K562 (cell line): ENCODE data around the gene ICA1. TPM values are rescaled to one million over a fixed set of nuclear protein-coding genes. Genes with fewer than 3 reads are reported as not detected.

Experiments used
- CBX3 ChIP-seq, 2 experiments: IDR thresholded peaks; 1 replicate in 1 of 2; 2 replicates in 1 of 2; pipeline ENCODE4 v1.6.1; 2012; ENCODE audit warnings: inconsistent platforms in 2 of 2, low read length in 2 of 2, borderline replicate concordance in 1 of 2, control low read depth in 1 of 2
- E2F8 ChIP-seq: fragments of 450-650 bp; IDR thresholded peaks from 2 replicates; pipeline ENCODE4 v1.7.1; 2018; ENCODE audit warnings: mild to moderate bottlenecking, low read depth; ENCODE audit not compliant: partially characterized antibody
- EP300 ChIP-seq: IDR thresholded peaks from 2 replicates; pipeline ENCODE4 v1.6.1; 2012; ENCODE audit warnings: low read length, improper control_type of control experiment
- ETV1 ChIP-seq: fragments of 450-650 bp; conservative IDR thresholded peaks from 2 replicates; pipeline ENCODE4 v1.6.1; 2016; ENCODE audit warnings: missing genetic modification characterization, control low read depth, low read depth, missing compliant biosample characterization
- FOXJ2 ChIP-seq: fragments of 200-800 bp; sonication (Bioruptor generic); IDR thresholded peaks from 2 replicates; pipeline ENCODE4 v1.6.1; 2016; ENCODE audit warnings: missing genetic modification characterization, missing compliant biosample characterization
- GTF2E2 ChIP-seq: fragments of 200-800 bp; sonication (Bioruptor generic); IDR thresholded peaks from 2 replicates; pipeline ENCODE4 v1.6.1; 2016; ENCODE audit warnings: missing genetic modification characterization, missing compliant biosample characterization
- GTF2F1 ChIP-seq: IDR thresholded peaks from 2 replicates; pipeline ENCODE4 v1.6.1; 2011; ENCODE audit warnings: low read depth, low read length, improper control_type of control experiment
- NR2C2 ChIP-seq, 2 experiments: fragments of 200-800 bp in 1 of 2; sonication (Bioruptor generic) in 1 of 2; sonication (generic) in 1 of 2; formaldehyde crosslinking in 1 of 2; IDR thresholded peaks; 2 replicates each; pipeline versions ENCODE4 v1.6.1 to v1.8.0; 2016 to 2022; ENCODE audit warnings: mild to moderate bottlenecking in 1 of 2, missing compliant biosample characterization in 1 of 2, missing genetic modification characterization in 1 of 2, missing genetic modification reagents in 1 of 2
- PTBP1 ChIP-seq: fragments of 200-400 bp; formaldehyde crosslinking; IDR thresholded peaks from 2 replicates; pipeline ENCODE4 v1.6.1; 2017; ENCODE audit warnings: low read depth, low read length
- RFX5 ChIP-seq: IDR thresholded peaks from 2 replicates; pipeline ENCODE4 v1.6.1; 2011; ENCODE audit warnings: low read depth, mild to moderate bottlenecking, improper control_type of control experiment, low read length
- RFX7 ChIP-seq: fragments of 250-450 bp; sonication (Bioruptor Pico); IDR thresholded peaks from 2 replicates; pipeline ENCODE4 v1.5.1; 2021; ENCODE audit warnings: mild to moderate bottlenecking
- SMARCA5 ChIP-seq: fragments of 450-650 bp; IDR thresholded peaks from 2 replicates; pipeline ENCODE4 v1.6.1; 2016
- SMARCE1 ChIP-seq: fragments of 450-650 bp; IDR thresholded peaks from 2 replicates; pipeline ENCODE4 v1.7.1; 2016; ENCODE audit warnings: mild to moderate bottlenecking
- SPI1 ChIP-seq: IDR thresholded peaks from 2 replicates; pipeline ENCODE4 v1.6.1; 2011; ENCODE audit warnings: low read depth, low read length, control low read depth, borderline replicate concordance
- TCF3 ChIP-seq: sonication (generic); formaldehyde crosslinking; IDR thresholded peaks from 2 replicates; pipeline ENCODE4 v1.4.0; 2020; ENCODE audit warnings: mild to moderate bottlenecking, missing genetic modification reagents
- U2AF2 ChIP-seq: fragments of 200-400 bp; formaldehyde crosslinking; optimal IDR thresholded peaks from 2 replicates; pipeline ENCODE3; 2017; ENCODE audit warnings: low read depth, mild to moderate bottlenecking, low read length
- ZNF277 ChIP-seq: fragments of 250-450 bp; sonication (Bioruptor Pico); IDR thresholded peaks from 2 replicates; pipeline ENCODE4 v1.8.0; 2022; ENCODE audit warnings: inconsistent platforms, mild to moderate bottlenecking, moderate library complexity, borderline replicate concordance
- ZNF586 ChIP-seq: fragments of 450-650 bp; formaldehyde crosslinking; conservative IDR thresholded peaks from 2 replicates; pipeline ENCODE4 v1.4.0; 2020; ENCODE audit warnings: mild to moderate bottlenecking, moderate library complexity
- polyA plus RNA-seq, 8 experiments: library from polyadenylated mRNA; depleted of rRNA in 4 of 8; stranded (reverse) in 5 of 8; unstranded in 3 of 8; fragments of >200 nt; fragmentation: Nextera tagmentation in 2 of 8; fragmentation: Illumina TruSeq in 1 of 8; extraction: Ambion mirVana in 2 of 8; extraction: Trizol in 1 of 8; gene quantifications; 2 replicates each; pipeline versions ENCODE4 v1.2.1 to v1.2.3, GENCODE V29; 2011 to 2014; ENCODE audit warnings: inconsistent platforms in 1 of 8, missing spikeins in 1 of 8
- total RNA-seq, 7 experiments: library from RNA; depleted of rRNA in 6 of 7; stranded (reverse); fragments of >200 nt in 6 of 7; fragmentation: Illumina TruSeq in 2 of 7; extraction: Trizol in 2 of 7; gene quantifications; 2 replicates each; pipeline versions ENCODE4 v1.2.1 to v1.2.3, GENCODE V29; 2011 to 2021; ENCODE audit warnings: low replicate concordance in 1 of 7
- TF ChIP-seq, protein P1 (sequence below): fragments of 200-800 bp; sonication (Bioruptor generic); IDR thresholded peaks from 2 replicates; pipeline ENCODE4 v1.6.1; 2017; ENCODE audit warnings: missing genetic modification characterization, missing compliant biosample characterization
- TF ChIP-seq, protein P2 (sequence below): fragments of 250-450 bp; sonication (Bioruptor Pico); IDR thresholded peaks from 2 replicates; pipeline ENCODE4 v1.8.0; 2022; ENCODE audit warnings: moderate library complexity, mild to moderate bottlenecking, inconsistent platforms

Gene ICA1
- total and polyA plus RNA-seq, 9 of the 15 experiments (the other 6 are each of a cell fraction or from before 2014, with no cell fraction given), result 7.1 to 22.3 (median 16.4) TPM

GRCh38 chr7:8177109-8177933 is 84.6 kb downstream of the ICA1 start (continued):
- TF ChIP-seq ZNF586 (CRISPR knock-in tag) (no peak), FOXJ2 (tag) (peak; percentile 37; the same call in 1 of the 2 replicates), U2AF2 (no peak), SPI1 (peak; percentile 98), RFX5 (no peak), NR2C2 (CRISPR knock-in tag; IDR thresholded peaks at IDR 0.05) (no peak), NR2C2 (tag; IDR thresholded peaks at IDR 0.05) (peak; percentile 85), CBX3 (IDR thresholded peaks at IDR 0.05; ENCODE audit: borderline replicate concordance in 1 of 2, low read length in 2 of 2) (no peak), ZNF277 (no peak), ETV1 (peak; percentile 27; the same call in 1 of the 2 replicates), RFX7 (CRISPR knock-in tag) (no peak), GTF2E2 (tag) (peak; percentile 52; the same call in 1 of the 2 replicates), TCF3 (CRISPR knock-in tag) (peak; percentile 55), SMARCA5 (no peak), E2F8 (peak; percentile 37), SMARCE1 (peak; percentile 55; the same call in 1 of the 2 replicates), GTF2F1 (no peak), PTBP1 (no peak), EP300 (peak; percentile 49)
- TF ChIP-seq, protein P1, sequence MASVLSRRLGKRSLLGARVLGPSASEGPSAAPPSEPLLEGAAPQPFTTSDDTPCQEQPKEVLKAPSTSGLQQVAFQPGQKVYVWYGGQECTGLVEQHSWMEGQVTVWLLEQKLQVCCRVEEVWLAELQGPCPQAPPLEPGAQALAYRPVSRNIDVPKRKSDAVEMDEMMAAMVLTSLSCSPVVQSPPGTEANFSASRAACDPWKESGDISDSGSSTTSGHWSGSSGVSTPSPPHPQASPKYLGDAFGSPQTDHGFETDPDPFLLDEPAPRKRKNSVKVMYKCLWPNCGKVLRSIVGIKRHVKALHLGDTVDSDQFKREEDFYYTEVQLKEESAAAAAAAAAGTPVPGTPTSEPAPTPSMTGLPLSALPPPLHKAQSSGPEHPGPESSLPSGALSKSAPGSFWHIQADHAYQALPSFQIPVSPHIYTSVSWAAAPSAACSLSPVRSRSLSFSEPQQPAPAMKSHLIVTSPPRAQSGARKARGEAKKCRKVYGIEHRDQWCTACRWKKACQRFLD (CRISPR knock-in tag), result peak; percentile 43; the same call in 1 of the 2 replicates
- TF ChIP-seq, protein P2, sequence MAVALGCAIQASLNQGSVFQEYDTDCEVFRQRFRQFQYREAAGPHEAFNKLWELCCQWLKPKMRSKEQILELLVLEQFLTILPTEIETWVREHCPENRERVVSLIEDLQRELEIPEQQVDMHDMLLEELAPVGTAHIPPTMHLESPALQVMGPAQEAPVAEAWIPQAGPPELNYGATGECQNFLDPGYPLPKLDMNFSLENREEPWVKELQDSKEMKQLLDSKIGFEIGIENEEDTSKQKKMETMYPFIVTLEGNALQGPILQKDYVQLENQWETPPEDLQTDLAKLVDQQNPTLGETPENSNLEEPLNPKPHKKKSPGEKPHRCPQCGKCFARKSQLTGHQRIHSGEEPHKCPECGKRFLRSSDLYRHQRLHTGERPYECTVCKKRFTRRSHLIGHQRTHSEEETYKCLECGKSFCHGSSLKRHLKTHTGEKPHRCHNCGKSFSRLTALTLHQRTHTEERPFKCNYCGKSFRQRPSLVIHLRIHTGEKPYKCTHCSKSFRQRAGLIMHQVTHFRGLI (CRISPR knock-in tag), result 0 out of 2 replicates have a peak, but pooled peaks have one; percentile 38
